HG03135 (cell line): ENCODE results near the gene EYS.
A peak's percentile ranks its signal among the peaks of the same experiment; 100 is the strongest.

Source experiments
- ATAC-seq: cut with Tn5 transposase; IDR thresholded peaks from one replicate; pipeline ENCODE4 v1.9.1; 2021; ENCODE audit warnings: mild to moderate bottlenecking, moderate library complexity; ENCODE audit not compliant: unreplicated experiment

Gene EYS

GRCh38 chr6:63721181-63721580 is 1985.8 kb downstream of the EYS start:
- ATAC-seq: no peak

GRCh38 chr6:63716169-63716568 is 1990.9 kb downstream of the EYS start:
- no peak for ATAC-seq

GRCh38 chr6:63714091-63714490 is 1992.9 kb downstream of the EYS start:
- ATAC-seq: no peak

- no peak for ATAC-seq
Observed at GRCh38 chr6:63713332-63713731, 1993.7 kb downstream of the EYS start.

- ATAC-seq: no peak
Observed at GRCh38 chr6:63709148-63709547, 1997.9 kb downstream of the EYS start.

GRCh38 chr6:63708631-63709030 is 1998.4 kb downstream of the EYS start:
- no peak for ATAC-seq

- no peak for ATAC-seq
Observed at GRCh38 chr6:63706630-63707029, 2000.4 kb downstream of the EYS start.

GRCh38 chr6:63705707-63706106 is 2001.3 kb downstream of the EYS start:
- ATAC-seq: no peak

GRCh38 chr6:63690221-63690620 is 2016.8 kb downstream of the EYS start:
- ATAC-seq: no peak

GRCh38 chr6:63689421-63689820 is 2017.6 kb downstream of the EYS start:
- ATAC-seq: no peak

- peak; percentile 82 for ATAC-seq
Observed at GRCh38 chr6:63685446-63686379, 2021.3 kb downstream of the EYS start.

- ATAC-seq: no peak
Observed at GRCh38 chr6:63683071-63683603, 2023.9 kb downstream of the EYS start.

- no peak for ATAC-seq
Observed at GRCh38 chr6:63677282-63677681, 2029.7 kb downstream of the EYS start.

GRCh38 chr6:63676412-63677114 is 2030.5 kb downstream of the EYS start:
- no peak for ATAC-seq

GRCh38 chr6:63675138-63675537 is 2031.9 kb downstream of the EYS start:
- no peak for ATAC-seq

- no peak for ATAC-seq
Observed at GRCh38 chr6:63674635-63675034, 2032.4 kb downstream of the EYS start.

GRCh38 chr6:63673692-63674091 is 2033.3 kb downstream of the EYS start:
- ATAC-seq: no peak

- no peak for ATAC-seq
Observed at GRCh38 chr6:63672582-63673129, 2034.4 kb downstream of the EYS start.

- ATAC-seq: no peak
Observed at GRCh38 chr6:63671098-63671754, 2035.8 kb downstream of the EYS start.
